HepG2 (cell line): ENCODE data around the gene PRCP. TPM values are rescaled to one million over a fixed set of nuclear protein-coding genes. Genes with fewer than 3 reads are reported as not detected.

Source experiments
- ATAC-seq: fragments of 200-7000 bp; cut with Tn5 transposase; 3 replicates; pipeline ENCODE4 v1.9.1; 2020; ENCODE audit warnings: mild to moderate bottlenecking, moderate library complexity
- BruUV-seq: library from RNA; stranded (reverse); fragments of 400-500 nt; replicated peaks from 2 replicates; lab custom pipeline; 2021; lab: Mats Ljungman, UMichigan
- CTCF ChIA-PET: fragments of 300-600 bp; formaldehyde crosslinking; extraction: SDS; loops from one replicate; lab custom pipeline; 2021; ENCODE audit warnings: low total read pairs, inconsistent platforms, low intra/inter-chr PET ratio; lab: Yijun Ruan, JAX
- POLR2A ChIA-PET: fragments of 350-600 bp; sonication (Branson Sonifier 250); formaldehyde crosslinking; loops from one replicate; lab custom pipeline; 2020; ENCODE audit warnings: antibody characterized with exemption, inconsistent platforms; lab: Yijun Ruan, JAX
- DNase-seq: peaks from one replicate; pipeline ENCODE4 v3.0.0-alpha.2; 2015; ENCODE audit warnings: low spot score
- FAIRE-seq: peaks from 3 replicates; lab custom pipeline; 2011; peaks lifted over from hg19 to GRCh38; lab: Jason Lieb, UNC
- H2AFZ ChIP-seq: one replicate; pipeline ENCODE4 v1.6.1; 2011; ENCODE audit warnings: low read length, inconsistent platforms
- H3K27ac ChIP-seq: fragments of 300-600 bp; 3 replicates; pipeline ENCODE4 v1.8.0; 2011; ENCODE audit warnings: mixed run types, mild to moderate bottlenecking, mixed read lengths, low read length, inconsistent platforms; ENCODE audit not compliant: insufficient read depth; ENCODE audit errors: extremely low read length
- H3K27me3 ChIP-seq, 2 experiments: fragments of 200-600 bp in 1 of 2; 2 replicates in 1 of 2; 3 replicates in 1 of 2; pipeline versions ENCODE4 v1.6.0 to v1.8.0; 2011; ENCODE audit warnings: low read length in 2 of 2, mild to moderate bottlenecking in 2 of 2, moderate library complexity in 2 of 2, inconsistent platforms in 1 of 2; ENCODE audit not compliant: insufficient read depth in 2 of 2, control insufficient read depth in 1 of 2
- H3K36me3 ChIP-seq, 2 experiments: fragments of 200-600 bp in 1 of 2; replicated peaks in 1 of 2; 2 replicates in 1 of 2; 3 replicates in 1 of 2; pipeline versions ENCODE4 v1.5.1 to v1.8.0; 2011; ENCODE audit warnings: low read length in 2 of 2, inconsistent platforms in 1 of 2; ENCODE audit not compliant: insufficient read depth in 2 of 2, control insufficient read depth in 1 of 2
- H3K4me1 ChIP-seq: 2 replicates; pipeline ENCODE4 v1.5.1; 2012; ENCODE audit warnings: low read length, inconsistent platforms; ENCODE audit not compliant: insufficient read depth
- H3K4me2 ChIP-seq: 2 replicates; pipeline ENCODE4 v1.6.0; 2011; ENCODE audit warnings: low read depth, low read length, inconsistent platforms
- H3K4me3 ChIP-seq, 3 experiments: fragments of 200-600 bp in 1 of 3; sonication (generic), shearing (Covaris generic) in 1 of 3; replicated peaks in 1 of 3; 2 replicates each; pipeline ENCODE4 v1.5.1; 2011 to 2016; ENCODE audit warnings: low read length in 3 of 3, inconsistent platforms in 2 of 3, low read depth in 2 of 3, mild to moderate bottlenecking in 2 of 3, control low read depth in 1 of 3, mixed read lengths in 1 of 3; ENCODE audit not compliant: insufficient read depth in 1 of 3
- H3K79me2 ChIP-seq: one replicate; pipeline ENCODE4 v1.6.1; 2011; ENCODE audit warnings: low read length, inconsistent platforms; ENCODE audit not compliant: insufficient read depth
- H3K9ac ChIP-seq: 2 replicates; pipeline ENCODE4 v1.6.0; 2011; ENCODE audit warnings: mild to moderate bottlenecking, low read depth, low read length, inconsistent platforms; ENCODE audit not compliant: insufficient read depth
- H3K9me3 ChIP-seq: 2 replicates; pipeline ENCODE4 v1.5.1; 2012; ENCODE audit warnings: mild to moderate bottlenecking, low read length
- H4K20me1 ChIP-seq: 2 replicates; pipeline ENCODE4 v1.6.0; 2011; ENCODE audit warnings: inconsistent platforms, mild to moderate bottlenecking, low read length, moderate library complexity; ENCODE audit not compliant: insufficient read depth
- ADNP ChIP-seq: sonication (generic); formaldehyde crosslinking; IDR thresholded peaks from 2 replicates; pipeline ENCODE4 v1.4.0; 2020; ENCODE audit warnings: missing genetic modification reagents
- BRCA1 ChIP-seq: sonication (generic); formaldehyde crosslinking; IDR thresholded peaks from 2 replicates; pipeline ENCODE4 v1.4.0; 2020; ENCODE audit warnings: missing genetic modification reagents
- ETS1 ChIP-seq: sonication (generic); formaldehyde crosslinking; IDR thresholded peaks from 2 replicates; pipeline ENCODE4 v1.4.0; 2020; ENCODE audit warnings: missing genetic modification reagents
- FOXP4 ChIP-seq: sonication (generic); formaldehyde crosslinking; IDR thresholded peaks from 2 replicates; pipeline ENCODE4 v1.4.0; 2020; ENCODE audit warnings: missing genetic modification reagents
- HDAC1 ChIP-seq: sonication (generic); formaldehyde crosslinking; IDR thresholded peaks from 2 replicates; pipeline ENCODE4 v1.5.1; 2020; ENCODE audit warnings: mild to moderate bottlenecking, missing genetic modification reagents
- NCOR1 ChIP-seq: fragments of 200-600 bp; sonication (generic); IDR thresholded peaks from 2 replicates; pipeline ENCODE4 v1.7.0; 2017; ENCODE audit warnings: antibody characterized with exemption, low read length, borderline replicate concordance
- PTBP1 ChIP-seq: fragments of 200-400 bp; formaldehyde crosslinking; IDR thresholded peaks from 2 replicates; pipeline ENCODE4 v1.6.1; 2018; ENCODE audit warnings: low read length, low read depth; ENCODE audit not compliant: poor library complexity, severe bottlenecking
- RBM22 ChIP-seq: fragments of 200-400 bp; formaldehyde crosslinking; optimal IDR thresholded peaks from 2 replicates; pipeline ENCODE3; 2017; ENCODE audit warnings: mild to moderate bottlenecking, low read length, moderate library complexity
- SAFB2 ChIP-seq: sonication (generic); formaldehyde crosslinking; IDR thresholded peaks from 2 replicates; pipeline ENCODE4 v1.5.1; 2020; ENCODE audit warnings: missing genetic modification reagents, low read depth, mild to moderate bottlenecking, borderline replicate concordance
- SKIL ChIP-seq: sonication (generic); formaldehyde crosslinking; IDR thresholded peaks from 2 replicates; pipeline ENCODE4 v1.8.0; 2022; ENCODE audit warnings: missing genetic modification reagents, mild to moderate bottlenecking, moderate library complexity, borderline replicate concordance
- U2AF1 ChIP-seq: fragments of 200-400 bp; formaldehyde crosslinking; optimal IDR thresholded peaks from 2 replicates; pipeline ENCODE3; 2017; ENCODE audit warnings: mild to moderate bottlenecking, low read depth, low read length
- U2AF2 ChIP-seq: fragments of 200-400 bp; formaldehyde crosslinking; IDR thresholded peaks from 2 replicates; pipeline ENCODE4 v1.6.1; 2017; ENCODE audit warnings: low read depth, mild to moderate bottlenecking, low read length
- ZBTB26 ChIP-seq: IDR thresholded peaks from 2 replicates; pipeline ENCODE4 v1.6.1; 2016; ENCODE audit warnings: missing compliant biosample characterization, missing genetic modification reagents, borderline replicate concordance
- ZMYM2 ChIP-seq: sonication (generic); formaldehyde crosslinking; IDR thresholded peaks from 2 replicates; pipeline ENCODE4 v1.8.0; 2022; ENCODE audit warnings: mild to moderate bottlenecking, missing genetic modification reagents
- ZNF574 ChIP-seq: sonication (generic); formaldehyde crosslinking; IDR thresholded peaks from 2 replicates; pipeline ENCODE4 v1.4.0; 2020; ENCODE audit warnings: missing genetic modification reagents
- ZNF777 ChIP-seq: sonication (generic); formaldehyde crosslinking; IDR thresholded peaks from 2 replicates; pipeline ENCODE4 v1.4.0; 2020; ENCODE audit warnings: missing genetic modification reagents
- WGBS: methylation state at CpG from one replicate; pipeline ENCODE4 v1.1.6; 2017; ENCODE audit warnings: low lambda C conversion rate; 5-methylcytosine and 5-hydroxymethylcytosine counted together
- in situ Hi-C: cut with HindIII; loops from 2 replicates; pipeline ENCODE4 v1.10.0; 2017; ENCODE audit warnings: low pct_unique_long_range_greater_than_20kb; ENCODE audit not compliant: extremely low pct_ligation_motif_present
- intact Hi-C: fragments of 100-400 bp; cut with micrococcal nuclease; formaldehyde crosslinking; loops from one replicate; pipeline ENCODE4 v1.10.0; 2022; ENCODE audit not compliant: unreplicated experiment
- polyA plus RNA-seq, 8 experiments: library from polyadenylated mRNA; depleted of rRNA in 3 of 8; stranded (reverse) in 7 of 8; unstranded in 1 of 8; fragments of >200 nt; fragmentation: Illumina TruSeq in 4 of 8; extraction: Trizol in 4 of 8; gene quantifications; 2 replicates each; pipeline versions ENCODE4 v1.2.1 to v1.2.3, GENCODE V29; 2011 to 2016; ENCODE audit warnings: low read depth in 4 of 8, missing spikeins in 1 of 8, mixed read lengths in 1 of 8; ENCODE audit not compliant: insufficient read depth in 1 of 8
- total RNA-seq, 5 experiments: library from RNA; depleted of rRNA; stranded (reverse); fragments of >200 nt; fragmentation: Illumina TruSeq; extraction: Trizol; gene quantifications; 2 replicates each; pipeline ENCODE4 v1.2.3, GENCODE V29; 2016; ENCODE audit warnings: low read depth in 1 of 5

The PRCP gene
- total and polyA plus RNA-seq, 2 of the 13 experiments (the other 11 are each of a cell fraction or from before 2014, with no cell fraction given), result 84.2 to 105 TPM

- H3K79me2 ChIP-seq, result no peaks in the 10 kb centered on the region
- no peak overlapping the region for H3K4me3 ChIP-seq
- FAIRE-seq, result no peak
- in situ Hi-C loops, result no loop called here
- BruUV-seq, result no TSS peak
- 92% methylated on average over 3 of the region's 3 CpGs for WGBS
- H2AFZ ChIP-seq, result no peak overlapping the region
- H3K36me3 ChIP-seq, result no peaks in the 10 kb centered on the region
- DNase-seq, result no peak
- POLR2A ChIA-PET, result no interaction called here
- no peak overlapping the region for H3K4me2 ChIP-seq
- H3K27me3 ChIP-seq, result no peaks in the 10 kb centered on the region
- intact Hi-C loops, result no loop called here
- no peaks in the 10 kb centered on the region for H3K4me1 ChIP-seq
- CTCF ChIA-PET, result no interaction called here
- 0 out of 2 replicates have a peak, but pooled peaks cover 5% of the 10 kb centered on the region for H3K9me3 ChIP-seq
- no peak overlapping the region for H3K27ac ChIP-seq
- H4K20me1 ChIP-seq, result no peaks in the 10 kb centered on the region
- no peak overlapping the region for H3K9ac ChIP-seq
- no peak for ATAC-seq
- TF ChIP-seq HDAC1 (CRISPR knock-in tag), result no peak
- no peak for TF ChIP-seq U2AF1
- TF ChIP-seq NCOR1, result no peak
- no peak for TF ChIP-seq SKIL (CRISPR knock-in tag)
- no peak for TF ChIP-seq ZMYM2
- no peak for TF ChIP-seq PTBP1
- no peak for TF ChIP-seq U2AF2
- no peak for TF ChIP-seq ZNF777
- TF ChIP-seq RBM22, result no peak
- TF ChIP-seq BRCA1 (CRISPR knock-in tag), result no peak
- TF ChIP-seq SAFB2 (CRISPR knock-in tag), result no peak
- TF ChIP-seq ZNF574, result no peak
- no peak for TF ChIP-seq ADNP
- TF ChIP-seq ETS1 (CRISPR knock-in tag), result no peak
- no peak for TF ChIP-seq ZBTB26 (CRISPR knock-in tag)
- no peak for TF ChIP-seq FOXP4 (CRISPR knock-in tag)
Observed at GRCh38 chr11:82883853-82884252, 16.4 kb downstream of the PRCP start.
